ENCODE results near the gene FAM167B. TPM values are rescaled to one million over a fixed set of nuclear protein-coding genes. Genes with fewer than 3 reads are reported as not detected.
"Not testable (repeated sequence)": the region's sequence is repeated elsewhere in the genome, so short reads cannot be mapped to it uniquely, and the experiment has no call there.

FAM167B gene
- polyA plus RNA-seq, 1 donor (not counting 4 experiments of a cell fraction or from before 2014, with no cell fraction given), result 0.07 TPM

DNA sequence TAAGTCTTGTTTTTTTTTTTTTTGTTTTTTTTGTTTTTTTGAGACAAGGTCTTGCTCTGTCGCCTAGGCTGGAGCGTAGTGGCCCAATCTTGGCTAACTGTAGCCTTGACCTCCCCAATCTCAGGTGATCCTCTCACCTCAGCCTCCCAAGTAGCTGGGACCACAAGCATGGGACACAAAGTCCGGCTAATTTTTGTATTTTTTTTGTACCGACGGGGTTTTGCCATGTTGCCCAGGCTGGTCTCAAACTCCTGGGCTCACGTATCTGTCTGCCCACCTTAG, 10.1 kb downstream of the FAM167B start:
- dilution Hi-C loops (cut with MboI; ENCODE audit: extremely low pct_ligation_motif_present, low sequenced_read_pairs), result no loop called here
- H3K79me2 ChIP-seq (ENCODE audit: control insufficient read depth, insufficient read depth, low read length), result no peaks in the 10 kb centered on the region

GRCh38 chr1:32263236-32263593, 16.2 kb downstream of the FAM167B start:
- H2AFZ ChIP-seq (ENCODE audit: control insufficient read depth, low read length); H3K9ac ChIP-seq (ENCODE audit: control insufficient read depth, extremely low read depth, insufficient read depth, low read length); H3K4me1 ChIP-seq (ENCODE audit: control insufficient read depth, extremely low read depth, insufficient read depth, low read length); H3K4me3 ChIP-seq (ENCODE audit: control insufficient read depth in 2 of 3, extremely low read depth in 1 of 3, insufficient read depth in 2 of 3, low read depth in 1 of 3, low read length in 3 of 3); H3K79me2 ChIP-seq (ENCODE audit: control insufficient read depth, insufficient read depth, low read length); H3K9me1 ChIP-seq (ENCODE audit: control insufficient read depth, extremely low read depth, insufficient read depth, low read length); H4K20me1 ChIP-seq (ENCODE audit: control insufficient read depth, extremely low read depth, insufficient read depth, low read length); H3K9me3 ChIP-seq (ENCODE audit: control insufficient read depth, low read depth, low read length); H3K27me3 ChIP-seq (ENCODE audit: control insufficient read depth, extremely low read depth, insufficient read depth, low read length); DNase-seq (ENCODE audit: low read depth, low spot score); FAIRE-seq; H3K4me2 ChIP-seq (ENCODE audit: control insufficient read depth, extremely low read depth, insufficient read depth, low read depth, low read length); H3K36me3 ChIP-seq (ENCODE audit: control insufficient read depth in 2 of 2, extremely low read depth in 1 of 2, insufficient read depth in 2 of 2, low read length in 2 of 2); H3K27ac ChIP-seq (ENCODE audit: control insufficient read depth, insufficient read depth, low read length); dilution Hi-C loops (cut with MboI; ENCODE audit: extremely low pct_ligation_motif_present, low sequenced_read_pairs): not testable (repeated sequence)

More for the DNA sequence above, 10.1 kb downstream of the FAM167B start:
- FAIRE-seq (no peak), DNase-seq (ENCODE audit: low read depth, low spot score) (no peak)
- Histone ChIP-seq H3K9ac (ENCODE audit: control insufficient read depth, extremely low read depth, insufficient read depth, low read length) (no peak overlapping the region), H3K4me2 (ENCODE audit: control insufficient read depth, extremely low read depth, insufficient read depth, low read depth, low read length) (no peak overlapping the region), H2AFZ (ENCODE audit: control insufficient read depth, low read length) (no peak overlapping the region), H4K20me1 (ENCODE audit: control insufficient read depth, extremely low read depth, insufficient read depth, low read length) (no peaks in the 10 kb centered on the region), H3K27me3 (ENCODE audit: control insufficient read depth, extremely low read depth, insufficient read depth, low read length) (no peaks in the 10 kb centered on the region), H3K4me3 (ENCODE audit: control insufficient read depth in 2 of 3, extremely low read depth in 1 of 3, insufficient read depth in 2 of 3, low read depth in 1 of 3, low read length in 3 of 3) (no peak overlapping the region), H3K9me3 (ENCODE audit: control insufficient read depth, low read depth, low read length) (no peaks in the 10 kb centered on the region), H3K36me3 (ENCODE audit: control insufficient read depth in 2 of 2, extremely low read depth in 1 of 2, insufficient read depth in 2 of 2, low read length in 2 of 2) (no peaks in the 10 kb centered on the region), H3K9me1 (ENCODE audit: control insufficient read depth, extremely low read depth, insufficient read depth, low read length) (no peaks in the 10 kb centered on the region), H3K27ac (ENCODE audit: control insufficient read depth, insufficient read depth, low read length) (no peak overlapping the region), H3K4me1 (ENCODE audit: control insufficient read depth, extremely low read depth, insufficient read depth, low read length) (no peaks in the 10 kb centered on the region)
- no peak for TF ChIP-seq CTCF (optimal IDR thresholded peaks at IDR 0.05 in 1 of 3, IDR thresholded peaks at IDR 0.05 in 1 of 3, conservative IDR thresholded peaks at IDR 0.05 in 1 of 3; ENCODE audit: extremely low read depth in 1 of 3, insufficient read depth in 2 of 3, low read length in 3 of 3)
- TF ChIP-seq EZH2 (IDR thresholded peaks at IDR 0.05; ENCODE audit: low read length), result no peak

DNA sequence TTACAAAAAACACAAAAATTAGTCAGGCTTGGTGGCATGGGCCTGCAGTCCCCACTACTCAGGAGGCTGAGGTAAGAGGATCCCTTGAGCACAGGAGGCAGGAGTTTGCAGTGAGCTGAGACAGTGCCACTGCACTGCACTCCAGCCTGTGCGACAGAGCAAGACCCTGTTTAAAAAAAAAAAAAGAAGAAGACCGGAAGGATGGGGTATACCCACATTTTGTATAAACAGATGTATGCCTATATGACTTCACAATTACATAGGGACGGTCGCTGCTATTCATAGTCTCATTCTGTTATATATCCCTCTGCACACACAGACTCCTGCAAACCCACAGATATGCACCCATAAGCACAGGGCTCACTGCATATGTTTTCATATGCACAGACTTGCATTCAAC, 16.7 kb downstream of the FAM167B start:
- TF ChIP-seq CTCF (optimal IDR thresholded peaks at IDR 0.05 in 1 of 3, IDR thresholded peaks at IDR 0.05 in 1 of 3, conservative IDR thresholded peaks at IDR 0.05 in 1 of 3; ENCODE audit: extremely low read depth in 1 of 3, insufficient read depth in 2 of 3, low read length in 3 of 3), result no peak
- TF ChIP-seq EZH2 (IDR thresholded peaks at IDR 0.05; ENCODE audit: low read length), result no peak
- Histone ChIP-seq H3K9ac (ENCODE audit: control insufficient read depth, extremely low read depth, insufficient read depth, low read length) (no peak overlapping the region), H3K4me2 (ENCODE audit: control insufficient read depth, extremely low read depth, insufficient read depth, low read depth, low read length) (no peak overlapping the region), H3K9me1 (ENCODE audit: control insufficient read depth, extremely low read depth, insufficient read depth, low read length) (no peaks in the 10 kb centered on the region), H2AFZ (ENCODE audit: control insufficient read depth, low read length) (no peak overlapping the region), H3K27ac (ENCODE audit: control insufficient read depth, insufficient read depth, low read length) (no peak overlapping the region), H3K27me3 (ENCODE audit: control insufficient read depth, extremely low read depth, insufficient read depth, low read length) (no peaks in the 10 kb centered on the region), H3K4me3 (ENCODE audit: control insufficient read depth in 2 of 3, extremely low read depth in 1 of 3, insufficient read depth in 2 of 3, low read depth in 1 of 3, low read length in 3 of 3) (no peak overlapping the region), H3K9me3 (ENCODE audit: control insufficient read depth, low read depth, low read length) (no peaks in the 10 kb centered on the region), H4K20me1 (ENCODE audit: control insufficient read depth, extremely low read depth, insufficient read depth, low read length) (no peaks in the 10 kb centered on the region), H3K36me3 (ENCODE audit: control insufficient read depth in 2 of 2, extremely low read depth in 1 of 2, insufficient read depth in 2 of 2, low read length in 2 of 2) (no peaks in the 10 kb centered on the region), H3K79me2 (ENCODE audit: control insufficient read depth, insufficient read depth, low read length) (no peaks in the 10 kb centered on the region), H3K4me1 (ENCODE audit: control insufficient read depth, extremely low read depth, insufficient read depth, low read length) (no peaks in the 10 kb centered on the region)
- DNase-seq (ENCODE audit: low read depth, low spot score), result no peak
- dilution Hi-C loops (cut with MboI; ENCODE audit: extremely low pct_ligation_motif_present, low sequenced_read_pairs), result no loop called here
- no peak for FAIRE-seq
